ENCODE measurements around the gene PHKB. TPM values are rescaled to one million over a fixed set of nuclear protein-coding genes. Genes with fewer than 3 reads are reported as not detected.
"Not testable (repeated sequence)": the region's sequence is repeated elsewhere in the genome, so short reads cannot be mapped to it uniquely, and the experiment has no call there.

The PHKB gene
- total and polyA plus RNA-seq, 2 donors (not counting 1 experiment from before 2014, with no cell fraction given) = 50.4 to 223 TPM

DNA sequence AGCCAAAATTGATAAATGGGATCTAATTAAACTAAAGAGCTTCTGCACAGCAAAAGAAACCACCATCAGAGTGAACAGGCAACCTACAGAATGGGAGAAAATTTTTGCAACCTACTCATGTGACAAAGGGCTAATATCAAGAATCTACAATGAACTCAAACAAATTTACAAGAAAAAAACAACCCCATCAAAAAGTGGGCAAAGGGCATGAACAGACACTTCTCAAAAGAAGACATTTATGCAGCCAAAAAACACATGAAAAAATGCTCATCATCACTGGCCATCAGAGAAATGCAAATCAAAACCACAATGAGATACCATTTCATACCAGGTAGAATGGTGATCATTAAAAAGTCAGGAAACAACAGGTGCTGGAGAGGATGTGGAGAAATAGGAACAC is 18.2 kb upstream of the PHKB start:
- DNase-seq; H3K79me2 ChIP-seq (ENCODE audit: control insufficient read depth, insufficient read depth, low read length); H3K27me3 ChIP-seq (replicated peaks in 1 of 4; ENCODE audit: control extremely low read depth in 1 of 4, control insufficient read depth in 3 of 4, insufficient read depth in 4 of 4, low read length in 3 of 4); intact Hi-C loops (cut with micrococcal nuclease); H2AFZ ChIP-seq (ENCODE audit: insufficient read depth, low read depth, low read length, poor library complexity, severe bottlenecking); H3K9me3 Mint-ChIP-seq (ENCODE audit: insufficient read depth); ATAC-seq (ENCODE audit: low read depth); H4K20me1 ChIP-seq (ENCODE audit: control insufficient read depth, insufficient read depth, low read length, poor library complexity, severe bottlenecking); H3K9ac ChIP-seq (ENCODE audit: low read length); H3K4me2 ChIP-seq (replicated peaks; ENCODE audit: low read depth, low read length, poor library complexity, severe bottlenecking); CTCF ChIA-PET; H3K4me1 ChIP-seq (ENCODE audit: control insufficient read depth in 2 of 2, insufficient read depth in 2 of 2, low read length in 2 of 2); H3K4me3 Mint-ChIP-seq; POLR2A ChIA-PET; H3K4me3 ChIP-seq (ENCODE audit: control extremely low read depth in 1 of 5, extremely low read depth in 1 of 5, insufficient read depth in 1 of 5, low read depth in 2 of 5, low read length in 4 of 5); H3K27me3 Mint-ChIP-seq; H3K27ac ChIP-seq (ENCODE audit: low read length in 2 of 2); H3K9me3 ChIP-seq (ENCODE audit: control extremely low read depth in 1 of 3, control insufficient read depth in 2 of 3, insufficient read depth in 1 of 3, low read length in 2 of 3); H3K27ac Mint-ChIP-seq: not testable (repeated sequence)
- peaks cover 14% of the 10 kb centered on the region for H3K4me1 Mint-ChIP-seq
- H3K36me3 ChIP-seq (replicated peaks in 1 of 2; ENCODE audit: control extremely low read depth in 1 of 2, control insufficient read depth in 1 of 2, extremely low read depth in 1 of 2, insufficient read depth in 2 of 2, low read length in 1 of 2) = peaks cover 0 to 14% of the 10 kb centered on the region in 2 experiments

GRCh38 chr16:47446431-47446830 is 14.7 kb upstream of the PHKB start:
- no peaks in the 10 kb centered on the region for H3K4me1 ChIP-seq (ENCODE audit: control insufficient read depth in 2 of 2, insufficient read depth in 2 of 2, low read length in 2 of 2)
- no peaks in the 10 kb centered on the region for H3K9me3 ChIP-seq (ENCODE audit: control extremely low read depth in 1 of 3, control insufficient read depth in 2 of 3, insufficient read depth in 1 of 3, low read length in 2 of 3)
- no peak for TF ChIP-seq CTCF (IDR thresholded peaks at IDR 0.05)
- no peak for TF ChIP-seq EZH2 (IDR thresholded peaks at IDR 0.05; ENCODE audit: borderline replicate concordance, insufficient read depth, low read depth, low read length, poor library complexity, severe bottlenecking)
- H3K79me2 ChIP-seq (ENCODE audit: control insufficient read depth, insufficient read depth, low read length) = peaks cover 7% of the 10 kb centered on the region
- H3K9ac ChIP-seq (ENCODE audit: low read length) = no peak overlapping the region
- no peak overlapping the region for H3K4me2 ChIP-seq (replicated peaks; ENCODE audit: low read depth, low read length, poor library complexity, severe bottlenecking)
- H3K4me1 Mint-ChIP-seq = peaks cover 4% of the 10 kb centered on the region
- 100% methylated on average over 3 of the region's 3 CpGs for WGBS (ENCODE audit: insufficient coverage)
- intact Hi-C loops (cut with micrococcal nuclease) = no loop called here
- no peaks in the 10 kb centered on the region for H3K9me3 Mint-ChIP-seq (ENCODE audit: insufficient read depth)
- no peak overlapping the region for H3K4me3 ChIP-seq (ENCODE audit: control extremely low read depth in 1 of 5, extremely low read depth in 1 of 5, insufficient read depth in 1 of 5, low read depth in 2 of 5, low read length in 4 of 5)
- no peak overlapping the region for H3K4me3 Mint-ChIP-seq
- H4K20me1 ChIP-seq (ENCODE audit: control insufficient read depth, insufficient read depth, low read length, poor library complexity, severe bottlenecking) = no peaks in the 10 kb centered on the region
- DNase-seq (no peak), ATAC-seq (ENCODE audit: low read depth) (no peak)
- ChIA-PET CTCF (interaction anchor here (0.7 kb wide), 1 partner anchor 592 kb away, joined by 3 read pairs; no protein-coding TSS in a partner anchor), POLR2A (interaction anchor here (0.7 kb wide), 1 partner anchor 438 kb away, joined by 3 read pairs; no protein-coding TSS in a partner anchor)
- no peaks in the 10 kb centered on the region for H3K27me3 ChIP-seq (replicated peaks in 1 of 4; ENCODE audit: control extremely low read depth in 1 of 4, control insufficient read depth in 3 of 4, insufficient read depth in 4 of 4, low read length in 3 of 4)
- H2AFZ ChIP-seq (ENCODE audit: insufficient read depth, low read depth, low read length, poor library complexity, severe bottlenecking) = no peak overlapping the region
- peaks cover under 1 to 32% of the 10 kb centered on the region in 2 experiments for H3K36me3 ChIP-seq (replicated peaks in 1 of 2; ENCODE audit: control extremely low read depth in 1 of 2, control insufficient read depth in 1 of 2, extremely low read depth in 1 of 2, insufficient read depth in 2 of 2, low read length in 1 of 2)
- no peaks in the 10 kb centered on the region for H3K27me3 Mint-ChIP-seq
- no peak overlapping the region for H3K27ac ChIP-seq (ENCODE audit: low read length in 2 of 2)
- peak overlapping the region; percentile 39 for H3K27ac Mint-ChIP-seq

Data from B cell (primary cell).